ENCODE data around the gene RNF152.

DNA sequence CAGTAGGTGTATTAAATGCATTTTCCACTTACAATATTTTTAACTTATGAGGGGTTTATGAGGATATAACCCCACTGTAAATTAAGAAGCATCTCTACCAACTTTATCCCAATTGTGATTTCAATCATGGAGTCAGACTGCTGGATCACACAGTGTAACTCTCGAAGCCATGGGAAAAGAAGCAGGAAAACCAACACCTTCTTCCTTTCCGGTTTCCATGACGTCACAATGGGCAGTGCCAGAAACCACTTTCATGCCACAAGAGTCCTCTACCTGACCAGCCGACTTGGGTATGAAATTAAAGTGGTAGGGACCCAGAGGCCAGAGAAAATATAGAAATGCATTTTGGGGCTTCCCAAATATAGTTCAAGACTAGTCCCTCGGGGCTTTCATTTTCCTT lies 4.2 kb downstream of the RNF152 start:
- TF ChIP-seq, protein P1, sequence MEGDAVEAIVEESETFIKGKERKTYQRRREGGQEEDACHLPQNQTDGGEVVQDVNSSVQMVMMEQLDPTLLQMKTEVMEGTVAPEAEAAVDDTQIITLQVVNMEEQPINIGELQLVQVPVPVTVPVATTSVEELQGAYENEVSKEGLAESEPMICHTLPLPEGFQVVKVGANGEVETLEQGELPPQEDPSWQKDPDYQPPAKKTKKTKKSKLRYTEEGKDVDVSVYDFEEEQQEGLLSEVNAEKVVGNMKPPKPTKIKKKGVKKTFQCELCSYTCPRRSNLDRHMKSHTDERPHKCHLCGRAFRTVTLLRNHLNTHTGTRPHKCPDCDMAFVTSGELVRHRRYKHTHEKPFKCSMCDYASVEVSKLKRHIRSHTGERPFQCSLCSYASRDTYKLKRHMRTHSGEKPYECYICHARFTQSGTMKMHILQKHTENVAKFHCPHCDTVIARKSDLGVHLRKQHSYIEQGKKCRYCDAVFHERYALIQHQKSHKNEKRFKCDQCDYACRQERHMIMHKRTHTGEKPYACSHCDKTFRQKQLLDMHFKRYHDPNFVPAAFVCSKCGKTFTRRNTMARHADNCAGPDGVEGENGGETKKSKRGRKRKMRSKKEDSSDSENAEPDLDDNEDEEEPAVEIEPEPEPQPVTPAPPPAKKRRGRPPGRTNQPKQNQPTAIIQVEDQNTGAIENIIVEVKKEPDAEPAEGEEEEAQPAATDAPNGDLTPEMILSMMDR (IDR thresholded peaks at IDR 0.05; ENCODE audit: poor library complexity, severe bottlenecking) = no peak
- TF ChIP-seq EZH2 (IDR thresholded peaks at IDR 0.05; ENCODE audit: borderline replicate concordance, insufficient read depth, low read length, poor library complexity, severe bottlenecking) = no peak
